ENCODE measurements around the gene COL16A1.
A peak's percentile ranks its signal among the peaks of the same experiment; 100 is the strongest.

DNA sequence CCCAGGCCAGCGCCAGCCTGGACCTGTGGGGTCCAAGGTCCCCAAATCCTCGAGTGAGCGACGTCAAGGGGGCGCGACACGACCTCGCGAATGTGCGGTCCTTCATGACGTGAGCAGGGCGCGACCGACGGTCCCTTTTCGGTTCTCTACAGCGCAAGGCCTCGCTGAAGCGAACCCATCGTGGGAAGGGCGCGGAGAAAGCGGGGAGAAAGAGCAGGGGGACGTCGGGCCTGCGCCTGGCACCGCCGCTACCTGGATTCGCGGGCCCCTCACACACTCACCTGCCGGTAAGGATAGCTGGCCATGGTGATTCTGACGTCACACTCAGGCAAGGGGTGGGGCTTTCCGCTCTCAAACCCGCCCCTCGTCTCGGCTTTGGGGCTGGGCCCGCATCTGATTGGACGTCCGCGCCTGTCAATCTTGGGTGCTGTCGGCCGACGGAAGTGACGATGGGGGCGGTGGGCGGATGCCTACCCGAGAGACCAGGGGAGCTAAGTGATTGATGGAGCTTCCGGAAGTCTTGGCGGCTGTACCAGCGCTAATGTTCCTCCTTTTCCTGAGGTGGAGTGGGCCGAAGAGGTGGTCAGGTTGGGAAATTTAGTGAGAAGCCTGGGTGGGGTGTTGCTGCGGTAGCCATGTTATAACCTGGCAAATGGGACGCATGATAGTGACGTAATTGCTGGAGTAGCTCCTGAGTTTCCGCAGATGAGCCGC is 59.1 kb downstream of the COL16A1 start, which contains the start of gene PEF1:
- TF ChIP-seq YY1 (IDR thresholded peaks at IDR 0.05) (peak; percentile 100), EGR1 (IDR thresholded peaks at IDR 0.05; ENCODE audit: low read depth in 2 of 2) (peak in 1 of 2 donors; percentile 48)
- TF ChIP-seq, protein P1, sequence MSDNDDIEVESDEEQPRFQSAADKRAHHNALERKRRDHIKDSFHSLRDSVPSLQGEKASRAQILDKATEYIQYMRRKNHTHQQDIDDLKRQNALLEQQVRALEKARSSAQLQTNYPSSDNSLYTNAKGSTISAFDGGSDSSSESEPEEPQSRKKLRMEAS (IDR thresholded peaks at IDR 0.05): no peak
- TF ChIP-seq, protein P2, sequence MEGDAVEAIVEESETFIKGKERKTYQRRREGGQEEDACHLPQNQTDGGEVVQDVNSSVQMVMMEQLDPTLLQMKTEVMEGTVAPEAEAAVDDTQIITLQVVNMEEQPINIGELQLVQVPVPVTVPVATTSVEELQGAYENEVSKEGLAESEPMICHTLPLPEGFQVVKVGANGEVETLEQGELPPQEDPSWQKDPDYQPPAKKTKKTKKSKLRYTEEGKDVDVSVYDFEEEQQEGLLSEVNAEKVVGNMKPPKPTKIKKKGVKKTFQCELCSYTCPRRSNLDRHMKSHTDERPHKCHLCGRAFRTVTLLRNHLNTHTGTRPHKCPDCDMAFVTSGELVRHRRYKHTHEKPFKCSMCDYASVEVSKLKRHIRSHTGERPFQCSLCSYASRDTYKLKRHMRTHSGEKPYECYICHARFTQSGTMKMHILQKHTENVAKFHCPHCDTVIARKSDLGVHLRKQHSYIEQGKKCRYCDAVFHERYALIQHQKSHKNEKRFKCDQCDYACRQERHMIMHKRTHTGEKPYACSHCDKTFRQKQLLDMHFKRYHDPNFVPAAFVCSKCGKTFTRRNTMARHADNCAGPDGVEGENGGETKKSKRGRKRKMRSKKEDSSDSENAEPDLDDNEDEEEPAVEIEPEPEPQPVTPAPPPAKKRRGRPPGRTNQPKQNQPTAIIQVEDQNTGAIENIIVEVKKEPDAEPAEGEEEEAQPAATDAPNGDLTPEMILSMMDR (IDR thresholded peaks at IDR 0.05; ENCODE audit: low read depth, low read length, missing input control): no peak

Measured in liver (tissue), 3 donors.